Astrocyte (in vitro differentiated cells and primary cell): Measurements from ENCODE around the gene ADGRG4.

Experiments used
- CTCF ChIP-seq: IDR thresholded peaks from 2 replicates; pipeline ENCODE4 v1.5.1; 2011; ENCODE audit warnings: low read depth, mild to moderate bottlenecking, inconsistent platforms, low read length, moderate library complexity; ENCODE audit not compliant: insufficient read depth
- EZH2 ChIP-seq: IDR thresholded peaks from 2 replicates; pipeline ENCODE4 v1.6.1; 2012; ENCODE audit warnings: mild to moderate bottlenecking, low read length, inconsistent platforms; ENCODE audit not compliant: insufficient read depth

- TF ChIP-seq EZH2 = no peak
- TF ChIP-seq CTCF = no peak
These were observed 94.5 kb downstream of the ADGRG4 start for GRCh38 chrX:136395271-136395670.
